H1 (cell line): Measurements from ENCODE around the gene TMEM266. TPM values are rescaled to one million over a fixed set of nuclear protein-coding genes. Genes with fewer than 3 reads are reported as not detected.

Experiments
- CTCF ChIA-PET: fragments of 300-600 bp; sonication (Branson Sonifier 250); formaldehyde crosslinking; loops from one replicate; lab custom pipeline; 2021; ENCODE audit not compliant: partially characterized antibody; lab: Charles Lee
- POLR2A ChIA-PET: fragments of 300-600 bp; sonication (Branson Sonifier 250); formaldehyde crosslinking; loops from one replicate; lab custom pipeline; 2021; ENCODE audit warnings: inconsistent platforms; ENCODE audit not compliant: partially characterized antibody; lab: Charles Lee
- DNase-seq, 2 experiments: peaks; one replicate each; pipeline versions ENCODE4 v3.0.0 to v3.0.0-alpha.2; 2010 to 2022; ENCODE audit warnings: low spot score in 2 of 2, low read depth in 1 of 2, mixed read lengths in 1 of 2
- FAIRE-seq: peaks from 2 replicates; lab custom pipeline; 2011; peaks lifted over from hg19 to GRCh38; lab: Jason Lieb, UNC
- H2AFZ ChIP-seq: 2 replicates; pipeline ENCODE4 v1.8.1; 2012; ENCODE audit warnings: low read length, inconsistent platforms
- H2AK5ac ChIP-seq: 2 replicates; pipeline ENCODE4 v1.6.1; 2013; ENCODE audit warnings: low read depth, low read length
- H2BK120ac ChIP-seq: replicated peaks from 2 replicates; pipeline ENCODE3; 2013; ENCODE audit warnings: low read depth, low read length, inconsistent platforms
- H2BK12ac ChIP-seq: 2 replicates; pipeline ENCODE4 v1.6.1; 2013; ENCODE audit warnings: low read depth, low read length
- H2BK15ac ChIP-seq: 2 replicates; pipeline ENCODE4 v1.6.1; 2013; ENCODE audit warnings: low read length
- H2BK20ac ChIP-seq: 2 replicates; pipeline ENCODE4 v1.6.1; 2013; ENCODE audit warnings: low read length
- H2BK5ac ChIP-seq: 2 replicates; pipeline ENCODE4 v1.6.1; 2013; ENCODE audit warnings: low read depth, low read length
- H3K14ac ChIP-seq: 2 replicates; pipeline ENCODE4 v1.6.1; 2013; ENCODE audit warnings: inconsistent platforms; ENCODE audit not compliant: insufficient read length
- H3K18ac ChIP-seq: 2 replicates; pipeline ENCODE4 v1.6.1; 2013; ENCODE audit warnings: low read length; ENCODE audit errors: extremely low read depth
- H3K23ac ChIP-seq: 2 replicates; pipeline ENCODE4 v1.6.1; 2013; ENCODE audit warnings: inconsistent platforms; ENCODE audit not compliant: insufficient read length
- H3K23me2 ChIP-seq: 2 replicates; pipeline ENCODE4 v1.6.1; 2013; ENCODE audit warnings: low read depth, low read length
- H3K27ac ChIP-seq: 2 replicates; pipeline ENCODE4 v1.6.1; 2011; ENCODE audit warnings: low read depth, low read length, inconsistent platforms
- H3K27me3 ChIP-seq, 4 experiments: replicated peaks in 1 of 4; 1 replicate in 1 of 4; 2 replicates in 3 of 4; pipeline versions ENCODE4 v1.6.1 to v1.8.1; 2011 to 2013; ENCODE audit warnings: low read length in 3 of 4, mild to moderate bottlenecking in 3 of 4, inconsistent platforms in 2 of 4, mixed read lengths in 2 of 4, moderate library complexity in 1 of 4; ENCODE audit not compliant: control insufficient read depth in 3 of 4, insufficient read depth in 3 of 4; ENCODE audit errors: extremely low read depth in 1 of 4
- H3K36me3 ChIP-seq, 4 experiments: 2 replicates each; pipeline versions ENCODE4 v1.6.1 to v1.8.1; 2011 to 2013; ENCODE audit warnings: mild to moderate bottlenecking in 4 of 4, low read length in 3 of 4, moderate library complexity in 2 of 4, control low read depth in 1 of 4, inconsistent platforms in 1 of 4; ENCODE audit not compliant: insufficient read depth in 4 of 4, control insufficient read depth in 2 of 4
- H3K4ac ChIP-seq: replicated peaks from 2 replicates; pipeline ENCODE3; 2013; ENCODE audit warnings: low read length, low read depth, mixed read lengths, inconsistent platforms; ENCODE audit not compliant: insufficient read length
- H3K4me1 ChIP-seq, 4 experiments: replicated peaks in 1 of 4; 1 replicate in 1 of 4; 2 replicates in 3 of 4; pipeline versions ENCODE4 v1.6.1 to v1.8.1; 2011 to 2013; ENCODE audit warnings: low read length in 3 of 4, inconsistent platforms in 2 of 4, mixed read lengths in 1 of 4; ENCODE audit not compliant: insufficient read depth in 4 of 4, control insufficient read depth in 3 of 4
- H3K4me2 ChIP-seq, 2 experiments: 2 replicates each; pipeline versions ENCODE4 v1.6.1 to v1.8.1; 2011 to 2013; ENCODE audit warnings: low read depth in 2 of 2, low read length in 2 of 2, control low read depth in 1 of 2, inconsistent platforms in 1 of 2, mild to moderate bottlenecking in 1 of 2; ENCODE audit not compliant: insufficient read depth in 1 of 2
- H3K4me3 ChIP-seq, 4 experiments: fragments of 200-600, 300-600 bp in 1 of 4; sonication (generic), shearing (Covaris generic), sonication (Bioruptor Twin) in 1 of 4; 2 replicates each; pipeline versions ENCODE4 v1.5.1 to v1.8.1; 2011 to 2016; ENCODE audit warnings: low read length in 4 of 4, low read depth in 3 of 4, control low read depth in 2 of 4, inconsistent platforms in 2 of 4, mild to moderate bottlenecking in 2 of 4, mixed read lengths in 1 of 4, moderate library complexity in 1 of 4; ENCODE audit not compliant: insufficient read depth in 2 of 4; ENCODE audit errors: extremely low read depth in 1 of 4
- H3K56ac ChIP-seq: replicated peaks from 2 replicates; pipeline ENCODE3; 2013; ENCODE audit warnings: low read depth, mild to moderate bottlenecking, mixed read lengths, low read length, inconsistent platforms; ENCODE audit not compliant: insufficient read length
- H3K79me1 ChIP-seq: 2 replicates; pipeline ENCODE4 v1.6.1; 2013; ENCODE audit warnings: low read depth, low read length, control low read depth
- H3K79me2 ChIP-seq, 2 experiments: 2 replicates each; pipeline versions ENCODE4 v1.6.1 to v1.8.1; 2012 to 2013; ENCODE audit warnings: low read length in 2 of 2, mild to moderate bottlenecking in 2 of 2, inconsistent platforms in 1 of 2; ENCODE audit not compliant: insufficient read depth in 2 of 2, control insufficient read depth in 1 of 2
- H3K9ac ChIP-seq, 4 experiments: replicated peaks in 1 of 4; 1 replicate in 1 of 4; 2 replicates in 3 of 4; pipeline versions ENCODE4 v1.6.1 to v1.8.1; 2011 to 2013; ENCODE audit warnings: low read depth in 3 of 4, low read length in 3 of 4, control low read depth in 2 of 4, mild to moderate bottlenecking in 2 of 4, moderate library complexity in 2 of 4, inconsistent platforms in 1 of 4; ENCODE audit errors: extremely low read depth in 1 of 4
- H3K9me3 ChIP-seq, 2 experiments: 2 replicates each; pipeline versions ENCODE4 v1.6.1 to v1.8.1; 2012 to 2013; ENCODE audit warnings: mild to moderate bottlenecking in 2 of 2, moderate library complexity in 2 of 2, control low read depth in 1 of 2, inconsistent platforms in 1 of 2, low read depth in 1 of 2, low read length in 1 of 2, mixed read lengths in 1 of 2; ENCODE audit not compliant: insufficient read depth in 2 of 2
- H4K20me1 ChIP-seq, 2 experiments: replicated peaks in 1 of 2; 2 replicates each; pipeline versions ENCODE3 to v1.8.1; 2011 to 2013; ENCODE audit warnings: inconsistent platforms in 2 of 2, low read length in 2 of 2, mild to moderate bottlenecking in 1 of 2; ENCODE audit not compliant: insufficient read depth in 2 of 2, control insufficient read depth in 1 of 2
- H4K5ac ChIP-seq: 2 replicates; pipeline ENCODE4 v1.6.1; 2013; ENCODE audit warnings: low read length, low read depth, mixed read lengths, inconsistent platforms; ENCODE audit not compliant: insufficient read length
- H4K8ac ChIP-seq: 2 replicates; pipeline ENCODE4 v1.8.0; 2013; ENCODE audit warnings: mild to moderate bottlenecking, moderate library complexity, low read length, inconsistent platforms; ENCODE audit not compliant: insufficient read depth; ENCODE audit errors: extremely low read depth
- H4K91ac ChIP-seq: replicated peaks from 2 replicates; pipeline ENCODE3; 2013; ENCODE audit warnings: low read length, mixed read lengths, inconsistent platforms; ENCODE audit not compliant: insufficient read length
- GTF2F1 ChIP-seq: IDR thresholded peaks from 2 replicates; pipeline ENCODE4 v1.6.1; 2012; ENCODE audit warnings: low read depth, low read length, improper control_type of control experiment, borderline replicate concordance
- PHF8 ChIP-seq: fragments of 200-600 bp; sonication (generic); conservative IDR thresholded peaks from 2 replicates; pipeline ENCODE4 v1.7.1; 2012; ENCODE audit warnings: low read depth, mild to moderate bottlenecking, inconsistent platforms, low read length, moderate library complexity
- POU5F1 ChIP-seq: IDR thresholded peaks from 2 replicates; pipeline ENCODE4 v1.6.1; 2011; ENCODE audit warnings: low read depth, mild to moderate bottlenecking, low read length, moderate library complexity
- SUZ12 ChIP-seq: fragments of 200-600 bp; sonication (generic); IDR thresholded peaks from 2 replicates; pipeline ENCODE4 v1.6.1; 2012; ENCODE audit warnings: mild to moderate bottlenecking, inconsistent platforms, low read length, moderate library complexity, mixed read lengths
- WGBS, 2 experiments: shearing (Covaris generic) in 1 of 2; methylation state at CpG; one replicate each; pipeline versions ENCODE4 v1.1.6 to v1.1.7; 2013 to 2015; ENCODE audit warnings: low lambda C conversion rate in 2 of 2, mixed read lengths in 2 of 2, inconsistent platforms in 1 of 2, low coverage in 1 of 2, missing lambda C conversion rate in 1 of 2; ENCODE audit not compliant: insufficient replicate concordance in 2 of 2, insufficient coverage in 1 of 2, insufficient read length in 1 of 2; ENCODE audit errors: extremely low coverage in 1 of 2, missing lambda C conversion rate in 1 of 2; 5-methylcytosine and 5-hydroxymethylcytosine counted together
- polyA plus RNA-seq, 7 experiments: library from polyadenylated mRNA; depleted of rRNA in 3 of 7; stranded (reverse) in 5 of 7; unstranded in 2 of 7; fragments of >200 nt in 5 of 7; fragments of 200-250 nt in 2 of 7; gene quantifications; 1 replicate in 5 of 7; 2 replicates in 1 of 7; 4 replicates in 1 of 7; pipeline versions ENCODE4 v1.2.1 to v1.2.3, GENCODE V29; 2011 to 2013; ENCODE audit warnings: missing spikeins in 2 of 7, mixed read lengths in 2 of 7
- total RNA-seq: library from RNA; stranded (reverse); fragmentation: NEBNext Ultra II Directional; extraction: Animal tissue kit (Norgen Biotek cat#: 25700); gene quantifications from 2 replicates; pipeline ENCODE4 v1.2.1, GENCODE V29; 2021

TMEM266 gene
- total and polyA plus RNA-seq, 2 of the 8 experiments (the other 6 are each of a cell fraction or from before 2014, with no cell fraction given): 2.6 TPM

DNA sequence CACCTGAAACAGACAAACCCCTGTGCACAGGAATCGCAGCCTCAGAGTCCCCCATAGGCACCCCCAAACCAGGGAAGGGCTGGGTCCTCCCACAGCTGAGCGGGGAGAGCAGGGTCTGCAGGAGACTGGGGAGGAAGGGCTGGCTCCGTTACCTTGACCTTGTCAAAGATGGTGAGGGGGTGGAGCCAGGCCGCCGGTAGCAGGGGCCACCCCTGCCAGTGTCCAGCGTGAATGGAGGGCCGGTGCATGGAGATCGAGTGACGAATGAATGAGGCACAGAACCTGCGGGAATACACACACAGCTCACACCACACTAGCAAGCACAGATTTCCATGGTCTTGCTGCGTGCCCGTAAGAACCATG, 102.2 kb downstream of the TMEM266 start:
- H3K18ac ChIP-seq: no peak overlapping the region
- H3K36me3 ChIP-seq: no peaks in the 10 kb centered on the region
- H2BK5ac ChIP-seq: no peak overlapping the region
- no peak overlapping the region for H3K27ac ChIP-seq
- WGBS, 2 experiments: 79% methylated on average over 12 of the region's 12 CpGs; no CpG with 5 or more reads in 1 of the 2 experiments
- H3K9ac ChIP-seq: no peak overlapping the region
- H3K23ac ChIP-seq: no peak overlapping the region
- no peak for DNase-seq
- no peaks in the 10 kb centered on the region for H3K23me2 ChIP-seq
- no peaks in the 10 kb centered on the region for H4K20me1 ChIP-seq
- no peaks in the 10 kb centered on the region for H3K9me3 ChIP-seq
- H2BK120ac ChIP-seq: no peak overlapping the region
- ChIA-PET CTCF (interaction anchor here (9.7 kb wide), 1 partner anchor 11 kb away, joined by 89 read pairs; no protein-coding TSS in a partner anchor), POLR2A (interaction anchor here (0.6 to 0.8 kb wide), 2 partner anchors 31 to 36 kb away, joined by 3 to 4 read pairs; no protein-coding TSS in a partner anchor)
- H3K4me3 ChIP-seq: no peak overlapping the region
- no peak overlapping the region for H4K5ac ChIP-seq
- no peak overlapping the region for H3K4ac ChIP-seq
- no peak overlapping the region for H3K4me2 ChIP-seq
- no peak overlapping the region for H2BK20ac ChIP-seq
- no peaks in the 10 kb centered on the region; a peak in 1 of 7 replicates for H3K27me3 ChIP-seq
- no peak for FAIRE-seq
- H3K79me1 ChIP-seq: no peaks in the 10 kb centered on the region
- peaks cover 0 to 5% (median 2%) of the 10 kb centered on the region in 4 experiments; a peak in 1 of 7 replicates for H3K4me1 ChIP-seq
- no peak for TF ChIP-seq POU5F1
- TF ChIP-seq GTF2F1: no peak
- no peak for TF ChIP-seq PHF8
- no peak for TF ChIP-seq SUZ12
- no peaks in the 10 kb centered on the region for H3K79me2 ChIP-seq
- H2AFZ ChIP-seq: no peak overlapping the region
- H4K8ac ChIP-seq: no peak overlapping the region
- H3K56ac ChIP-seq: no peak overlapping the region
- peak overlapping the region; percentile 43; the same call in 1 of the 2 replicates for H2BK12ac ChIP-seq
- no peak overlapping the region for H2AK5ac ChIP-seq
- H4K91ac ChIP-seq: no peak overlapping the region
- H2BK15ac ChIP-seq: no peak overlapping the region
- H3K14ac ChIP-seq: no peak overlapping the region
